GM23248 (cell line): ENCODE results near the gene PRKAR1B. TPM values are rescaled to one million over a fixed set of nuclear protein-coding genes. Genes with fewer than 3 reads are reported as not detected.

Experiments
- DNase-seq: peaks from one replicate; pipeline ENCODE4 v3.0.0-alpha.2; 2015
- H2AFZ ChIP-seq: fragments of 200-600 bp; sonication (generic); 2 replicates; pipeline ENCODE4 v1.6.1; 2016; ENCODE audit warnings: antibody characterized with exemption
- H3F3A ChIP-seq: fragments of 200-600 bp; sonication (generic); 2 replicates; pipeline ENCODE4 v1.6.1; 2016; ENCODE audit warnings: mild to moderate bottlenecking, antibody characterized with exemption, mixed run types; ENCODE audit not compliant: insufficient read depth
- H3K27ac ChIP-seq: fragments of 200-600 bp; sonication (generic); 2 replicates; pipeline ENCODE4 v1.5.1; 2016; ENCODE audit warnings: mild to moderate bottlenecking
- H3K27me3 ChIP-seq: fragments of 200-600 bp; sonication (generic); replicated peaks from 2 replicates; pipeline ENCODE4 v1.6.1; 2016; ENCODE audit warnings: mild to moderate bottlenecking; ENCODE audit not compliant: insufficient read depth
- H3K36me3 ChIP-seq: fragments of 200-600 bp; sonication (generic); 2 replicates; pipeline ENCODE4 v1.6.1; 2016; ENCODE audit warnings: low read depth, mild to moderate bottlenecking
- H3K4me1 ChIP-seq: fragments of 200-600 bp; sonication (generic); 2 replicates; pipeline ENCODE4 v1.6.1; 2016; ENCODE audit warnings: mild to moderate bottlenecking; ENCODE audit not compliant: insufficient read depth
- H3K4me2 ChIP-seq: fragments of 200-600 bp; sonication (generic); one replicate; pipeline ENCODE4 v1.6.1; 2016; ENCODE audit warnings: mild to moderate bottlenecking; ENCODE audit not compliant: unreplicated experiment
- H3K4me3 ChIP-seq: fragments of 200-600 bp; sonication (generic); 2 replicates; pipeline ENCODE4 v1.5.1; 2016; ENCODE audit warnings: mild to moderate bottlenecking
- H3K79me2 ChIP-seq: fragments of 200-600 bp; sonication (generic); 2 replicates; pipeline ENCODE4 v1.6.1; 2016; ENCODE audit warnings: mild to moderate bottlenecking; ENCODE audit not compliant: insufficient read depth
- H3K9ac ChIP-seq: fragments of 200-600 bp; sonication (generic); 2 replicates; pipeline ENCODE4 v1.6.1; 2016; ENCODE audit warnings: mild to moderate bottlenecking
- H3K9me2 ChIP-seq: fragments of 200-600 bp; sonication (generic); 2 replicates; pipeline ENCODE4 v1.6.1; 2016; ENCODE audit warnings: mixed run types, mild to moderate bottlenecking, moderate library complexity; ENCODE audit not compliant: insufficient read depth
- H3K9me3 ChIP-seq: fragments of 200-600 bp; sonication (generic); one replicate; pipeline ENCODE4 v1.6.1; 2017; ENCODE audit warnings: low read depth
- H4K20me1 ChIP-seq: fragments of 200-600 bp; sonication (generic); 2 replicates; pipeline ENCODE4 v1.6.0; 2016; ENCODE audit not compliant: insufficient read depth
- EZH2 ChIP-seq: fragments of 200-600 bp; sonication (generic); IDR thresholded peaks from 2 replicates; pipeline ENCODE4 v1.6.1; 2018; ENCODE audit warnings: antibody characterized with exemption, mild to moderate bottlenecking; ENCODE audit not compliant: insufficient read depth, poor library complexity, severe bottlenecking
- EZH2phosphoT487 ChIP-seq: fragments of 200-600 bp; sonication (generic); IDR thresholded peaks from 2 replicates; pipeline ENCODE4 v1.6.1; 2018; ENCODE audit warnings: antibody characterized with exemption, moderate library complexity, mild to moderate bottlenecking, low read depth; ENCODE audit not compliant: insufficient read depth
- WGBS, 2 experiments: methylation state at CpG; one replicate each; pipeline ENCODE4 v1.1.6; 2015 to 2017; ENCODE audit warnings: low lambda C conversion rate in 2 of 2, low coverage in 1 of 2; ENCODE audit errors: missing lambda C conversion rate in 2 of 2; 5-methylcytosine and 5-hydroxymethylcytosine counted together
- in situ Hi-C: fragments of 300-500 bp; cut with MboI; formaldehyde crosslinking; loops from 2 replicates; pipeline ENCODE4 v1.15.0; 2020
- polyA plus RNA-seq: library from polyadenylated mRNA; unstranded; fragments of >200 nt; fragmentation: Nextera tagmentation; extraction: Ambion mirVana; gene quantifications from 2 replicates; pipeline ENCODE4 v1.2.1, GENCODE V29; 2016
- total RNA-seq: library from RNA; depleted of rRNA; stranded (reverse); fragments of >200 nt; shearing (Covaris generic); gene quantifications from 2 replicates; pipeline ENCODE4 v1.2.3, GENCODE V29; 2014

PRKAR1B gene
- total and polyA plus RNA-seq, 2 experiments from 2014 or later, result 10.2 to 12.9 TPM

DNA sequence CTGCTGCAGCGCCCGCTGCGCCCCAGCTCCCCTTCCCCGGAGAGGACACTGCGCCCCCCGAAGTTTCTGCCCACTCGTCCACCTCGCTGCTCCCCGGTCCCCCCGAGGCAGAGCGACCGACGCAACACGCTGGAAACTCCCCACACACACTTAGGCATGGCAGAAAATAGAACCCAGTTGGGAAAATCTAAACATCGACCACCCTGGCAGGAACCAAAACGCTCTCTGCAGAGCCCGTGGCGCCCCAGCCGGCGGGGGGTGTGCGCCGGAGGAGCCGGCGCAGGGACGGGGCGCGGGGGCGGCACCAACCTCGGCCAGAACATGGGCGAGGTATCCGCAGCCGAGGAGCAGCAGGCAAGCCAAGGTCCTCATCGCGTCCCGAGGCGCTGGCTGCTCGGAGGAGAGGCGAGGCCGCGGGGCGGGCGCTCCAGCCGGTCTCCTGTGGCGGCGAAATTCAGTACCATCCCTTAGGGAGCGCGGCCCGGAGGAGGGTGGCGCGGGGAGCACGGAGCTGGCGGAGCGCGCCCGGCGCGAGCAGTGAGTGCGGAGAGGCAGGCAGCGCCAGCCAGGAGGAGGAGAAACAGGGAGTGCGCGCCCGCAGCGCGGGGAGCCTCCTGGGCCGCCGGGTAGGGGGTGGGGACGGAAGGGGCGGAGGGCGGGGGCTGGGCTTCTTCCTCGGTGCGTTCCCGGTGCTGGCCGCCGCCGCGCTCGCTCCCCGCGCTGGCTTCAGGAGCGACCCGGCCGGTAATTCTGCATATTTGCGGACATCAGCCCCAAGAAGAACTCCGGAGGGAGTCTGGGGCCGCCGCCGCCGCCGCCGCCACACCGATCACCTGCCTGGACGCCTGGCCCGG, 208.2 kb downstream of the PRKAR1B start:
- Histone ChIP-seq H4K20me1 (no peaks in the 10 kb centered on the region), H3K9ac (peak overlapping the region; percentile 66), H3K4me3 (peak overlapping the region; percentile 74), H3K27ac (no peak overlapping the region), H3K36me3 (no peaks in the 10 kb centered on the region), H3K9me2 (no peaks in the 10 kb centered on the region), H3F3A (no peaks in the 10 kb centered on the region), H3K27me3 (peaks cover 27% of the 10 kb centered on the region), H3K4me1 (0 out of 2 replicates have a peak, but pooled peaks cover 2% of the 10 kb centered on the region), H3K9me3 (no peaks in the 10 kb centered on the region), H3K79me2 (no peaks in the 10 kb centered on the region), H3K4me2 (peak overlapping the region; percentile 80), H2AFZ (peak overlapping the region; percentile 59)
- in situ Hi-C loops, result no loop called here
- no peak for TF ChIP-seq EZH2phosphoT487
- TF ChIP-seq EZH2, result no peak
- WGBS, 2 experiments, result 1% methylated on average over 56 of the region's 93 CpGs
- DNase-seq, result peak; percentile 75

DNA sequence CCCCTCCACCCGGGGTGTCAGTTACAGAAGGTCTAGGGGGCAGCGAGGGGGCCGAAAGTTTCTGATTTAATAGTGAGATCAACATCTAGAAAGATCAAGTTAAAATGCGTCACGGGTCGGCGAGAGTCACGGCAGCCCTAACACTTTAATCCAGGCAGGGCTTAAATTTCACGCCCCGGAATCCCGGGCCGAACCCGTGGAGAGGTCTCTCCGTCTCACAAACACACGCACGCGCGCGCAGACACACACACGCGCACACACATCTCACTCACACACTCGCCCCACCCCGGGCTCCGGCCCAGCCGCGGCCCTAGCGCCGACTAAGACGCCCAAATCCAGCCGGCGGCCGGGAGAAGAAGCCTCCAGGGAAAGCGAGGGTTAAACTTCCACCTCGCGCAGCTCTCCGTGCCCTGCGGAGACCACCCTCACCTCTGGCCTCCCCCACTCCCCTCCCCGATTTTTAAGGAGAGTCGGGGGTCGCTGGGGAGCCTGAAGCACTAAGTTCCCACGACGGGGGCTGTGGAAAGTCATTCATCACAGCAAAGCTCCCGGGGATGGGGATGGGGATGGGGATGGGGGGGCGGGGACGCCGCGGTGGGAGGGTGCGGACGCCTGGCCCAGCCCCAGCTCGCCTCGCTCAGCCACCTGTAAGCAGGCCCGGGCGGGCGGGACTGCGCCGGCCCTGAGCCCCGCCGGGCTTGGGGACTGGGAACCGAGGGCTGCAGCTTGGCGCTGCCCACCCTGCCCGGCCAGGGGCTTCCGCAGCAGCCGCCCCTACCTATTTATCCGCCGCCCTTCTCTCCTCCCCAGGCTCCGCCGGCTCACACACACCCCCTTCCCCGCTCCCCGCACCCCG, 209.1 kb downstream of the PRKAR1B start:
- DNase-seq, result peak; percentile 73
- in situ Hi-C loops, result no loop called here

DNA sequence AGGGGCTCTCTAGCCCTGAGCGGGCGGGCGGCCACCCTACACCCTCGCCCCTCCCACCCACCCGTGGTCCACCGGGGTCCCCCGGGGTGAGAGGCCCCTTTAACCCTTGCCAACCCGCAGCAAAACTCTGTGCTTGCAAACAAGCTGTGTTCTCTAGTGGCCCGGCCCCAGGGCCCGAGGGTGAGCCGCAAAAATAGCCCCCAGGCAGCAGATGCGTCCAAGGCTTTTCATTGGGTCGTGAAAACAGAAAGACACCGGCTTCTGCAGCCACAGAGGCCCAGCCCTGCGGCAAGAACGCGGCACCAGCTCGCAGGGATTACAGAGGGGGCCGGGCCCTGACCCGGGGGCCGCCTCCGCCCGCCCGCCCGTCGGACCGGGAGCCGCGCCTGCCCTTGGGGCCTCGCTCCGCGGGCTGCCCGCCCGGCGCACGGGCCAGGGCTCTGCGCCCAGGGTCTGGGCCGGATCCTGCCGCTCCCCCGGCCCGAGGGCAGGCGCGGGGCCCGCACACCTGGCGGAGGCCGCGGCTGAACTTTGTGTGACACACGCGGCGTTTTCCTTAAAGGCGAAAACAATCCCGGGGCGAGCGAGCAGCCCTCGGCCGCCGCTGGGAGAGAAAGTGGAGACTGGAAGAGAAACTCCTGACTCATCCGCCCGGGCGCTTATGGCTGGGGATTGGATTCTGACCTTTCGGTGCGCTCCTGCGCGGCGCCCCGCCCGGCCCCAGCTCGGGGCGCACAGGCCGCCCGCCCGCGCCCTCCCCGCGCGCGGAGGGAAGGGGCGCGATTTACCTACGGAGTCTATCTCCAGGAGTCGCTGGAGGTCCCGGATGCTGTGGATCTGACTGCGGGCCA, 210.2 kb downstream of the PRKAR1B start:
- H3K9ac ChIP-seq, result peak overlapping the region; percentile 61

More for the DNA sequence above, 209.1 kb downstream of the PRKAR1B start:
- Histone ChIP-seq H3K27ac (no peak overlapping the region), H3K27me3 (peaks cover 23% of the 10 kb centered on the region), H3K79me2 (no peaks in the 10 kb centered on the region), H3F3A (no peaks in the 10 kb centered on the region), H2AFZ (peak overlapping the region; percentile 74), H3K9ac (peak overlapping the region; percentile 66), H3K4me1 (0 out of 2 replicates have a peak, but pooled peaks cover 7% of the 10 kb centered on the region), H3K36me3 (no peaks in the 10 kb centered on the region), H3K9me2 (no peaks in the 10 kb centered on the region), H3K9me3 (no peaks in the 10 kb centered on the region), H3K4me3 (peak overlapping the region; percentile 74), H3K4me2 (peak overlapping the region; percentile 80), H4K20me1 (no peaks in the 10 kb centered on the region)
- 2% methylated on average over 49 to 62 of the region's 70 CpGs for WGBS, 2 experiments
- no peak for TF ChIP-seq EZH2
- TF ChIP-seq EZH2phosphoT487, result no peak

More for the DNA sequence above, 210.2 kb downstream of the PRKAR1B start:
- Histone ChIP-seq H3K36me3 (no peaks in the 10 kb centered on the region), H3K4me1 (0 out of 2 replicates have a peak, but pooled peaks cover 7% of the 10 kb centered on the region), H3F3A (no peaks in the 10 kb centered on the region), H3K4me3 (peak overlapping the region; percentile 74), H3K27ac (peak overlapping the region; percentile 30; the same call in 1 of the 2 replicates), H3K27me3 (peaks cover 11% of the 10 kb centered on the region), H3K9me3 (no peaks in the 10 kb centered on the region), H3K9me2 (no peaks in the 10 kb centered on the region), H4K20me1 (no peaks in the 10 kb centered on the region), H2AFZ (peak overlapping the region; percentile 67), H3K79me2 (no peaks in the 10 kb centered on the region), H3K4me2 (peak overlapping the region; percentile 86)
- in situ Hi-C loops, result no loop called here
- DNase-seq, result peak; percentile 93
- WGBS, 2 experiments, result 4 to 5% methylated on average over 51 to 73 of the region's 83 CpGs
- TF ChIP-seq EZH2 (no peak), EZH2phosphoT487 (no peak)
